Fibroblast of mammary gland (primary cell): ENCODE data around the gene PECR.
A peak's percentile ranks its signal among the peaks of the same experiment; 100 is the strongest.
"Not testable (repeated sequence)": the region's sequence is repeated elsewhere in the genome, so short reads cannot be mapped to it uniquely, and the experiment has no call there.

Experiments
- DNase-seq: peaks from one replicate; pipeline ENCODE4 v3.0.0-alpha.2; 2010; ENCODE audit warnings: low read depth
- H3K4me3 ChIP-seq: 2 replicates; pipeline ENCODE4 v1.5.1; 2011; ENCODE audit warnings: low read depth, mild to moderate bottlenecking, low read length, moderate library complexity; ENCODE audit not compliant: control insufficient read depth
- CTCF ChIP-seq: conservative IDR thresholded peaks from 2 replicates; pipeline ENCODE4 v1.5.1; 2011; ENCODE audit warnings: low read depth, low read length, inconsistent platforms; ENCODE audit not compliant: control insufficient read depth, insufficient read depth

The PECR gene

GRCh38 chr2:216082117-216082711 lies 605 bp upstream of the PECR start:
- peak overlapping the region; percentile 77 for H3K4me3 ChIP-seq
- no peak for DNase-seq
- TF ChIP-seq CTCF = no peak

GRCh38 chr2:216081012-216081411 lies 597 bp downstream of the PECR start:
- peak overlapping the region; percentile 77 for H3K4me3 ChIP-seq
- TF ChIP-seq CTCF = no peak
- DNase-seq = no peak

GRCh38 chr2:216080048-216080447 lies 1.6 kb downstream of the PECR start:
- DNase-seq, H3K4me3 ChIP-seq: not testable (repeated sequence)

GRCh38 chr2:216078776-216079175 lies 2.8 kb downstream of the PECR start:
- DNase-seq = no peak
- no peak for TF ChIP-seq CTCF
- no peak overlapping the region for H3K4me3 ChIP-seq

- H3K4me3 ChIP-seq = no peak overlapping the region
- DNase-seq = no peak
- TF ChIP-seq CTCF = no peak
Observed at GRCh38 chr2:216075510-216076485, 5.8 kb downstream of the PECR start.

GRCh38 chr2:216074794-216075193 lies 6.8 kb downstream of the PECR start:
- TF ChIP-seq CTCF = no peak
- no peak overlapping the region for H3K4me3 ChIP-seq
- no peak for DNase-seq

GRCh38 chr2:216074380-216074779 lies 7.2 kb downstream of the PECR start:
- DNase-seq = no peak
- no peak overlapping the region for H3K4me3 ChIP-seq
- no peak for TF ChIP-seq CTCF
